Measurements from ENCODE around the gene FAU. TPM values are rescaled to one million over a fixed set of nuclear protein-coding genes. Genes with fewer than 3 reads are reported as not detected.
A peak's percentile ranks its signal among the peaks of the same experiment; 100 is the strongest.

The FAU gene
- total and polyA plus RNA-seq, 9 of the 15 experiments (the other 6 are each of a cell fraction or from before 2014, with no cell fraction given): 433 to 1,827 (median 942) TPM

GRCh38 chr11:65121447-65121864 is 478 bp downstream of the FAU start:
- H2AFZ ChIP-seq (ENCODE audit: low read depth, low read length): peak overlapping the region; percentile 60; the same call in 1 of the 2 replicates
- ATAC-seq: peak; percentile 14
- H3K9me1 ChIP-seq (ENCODE audit: control insufficient read depth, insufficient read depth, low read length): no peaks in the 10 kb centered on the region
- H3K4me2 ChIP-seq (ENCODE audit: insufficient read depth, low read length): peak overlapping the region; percentile 100
- peaks cover 67% of the 10 kb centered on the region for H3K79me2 ChIP-seq (ENCODE audit: control insufficient read depth, insufficient read depth, low read length)
- in situ Hi-C loops (cut with MboI): no loop called here
- peak overlapping the region; percentile 98 for H3K4me3 ChIP-seq
- CTCF ChIA-PET (ENCODE audit: low intra/inter-chr PET ratio): interaction anchor here (0.7 kb wide), 1 partner anchor 9 kb away, joined by 3 read pairs; no protein-coding TSS in a partner anchor
- no peaks in the 10 kb centered on the region for H3K27me3 ChIP-seq (ENCODE audit: control insufficient read depth in 2 of 2, insufficient read depth in 2 of 2, low read length in 2 of 2)
- WGBS (ENCODE audit: insufficient coverage, low coverage, missing lambda C conversion rate): 2% methylated on average over 22 of the region's 22 CpGs
- peak overlapping the region; percentile 96 for H3K27ac ChIP-seq (ENCODE audit: extremely low read depth, low read depth, low read length)
- no peaks in the 10 kb centered on the region for H3K9me3 ChIP-seq (replicated peaks; ENCODE audit: control insufficient read depth, insufficient read depth, low read depth, low read length)
- peak overlapping the region; percentile 98 for H3K9ac ChIP-seq (ENCODE audit: insufficient read depth in 1 of 2, low read depth in 2 of 2, low read length in 2 of 2)
- intact Hi-C loops (cut with micrococcal nuclease): no loop called here
- FAIRE-seq: no peak
- TSS peak; percentile 65 for BruUV-seq (replicated peaks)
- H4K20me1 ChIP-seq (replicated peaks; ENCODE audit: control insufficient read depth, insufficient read depth, low read length): peaks cover 4% of the 10 kb centered on the region; the same call in 1 of the 2 replicates
- POLR2A ChIA-PET: interaction anchor here (0.6 to 9.5 kb wide), 27 partner anchors 9 to 738 kb away, joined by 3 to 182 read pairs (median 3); partner anchors contain the start of genes CAPN1, MAJIN, NEAT1 and POLA2
- H3K36me3 ChIP-seq (ENCODE audit: control insufficient read depth, insufficient read depth, low read length): peaks cover 71% of the 10 kb centered on the region
- H3K4me1 ChIP-seq (replicated peaks in 1 of 2; ENCODE audit: control insufficient read depth in 2 of 2, insufficient read depth in 2 of 2, low read length in 2 of 2): peaks cover 15 to 28% of the 10 kb centered on the region in 2 experiments; a peak in 4 of 5 replicates
- peak in 2 of 4 experiments; percentile 29 to 52 for DNase-seq (ENCODE audit: extremely low read depth in 1 of 4, low spot score in 3 of 4)
- no peak for TF ChIP-seq ZNF124 (CRISPR knock-in tag; IDR thresholded peaks at IDR 0.05)
- no peak for TF ChIP-seq FOXM1 (IDR thresholded peaks at IDR 0.05; ENCODE audit: low read depth)
- 0 out of 2 replicates have a peak, but pooled peaks have one; percentile 8 for TF ChIP-seq FOXM1 (CRISPR knock-in tag; IDR thresholded peaks at IDR 0.05; ENCODE audit: low read depth)
- peak; percentile 49 for TF ChIP-seq GABPA (tag; conservative IDR thresholded peaks at IDR 0.05; ENCODE audit: low read depth)
- TF ChIP-seq ZC3H4 (CRISPR knock-in tag; IDR thresholded peaks at IDR 0.05; ENCODE audit: borderline replicate concordance): peak; percentile 53; the same call in 1 of the 2 replicates
- TF ChIP-seq ELK1 (CRISPR knock-in tag; IDR thresholded peaks at IDR 0.05): no peak
- TF ChIP-seq, protein P1, sequence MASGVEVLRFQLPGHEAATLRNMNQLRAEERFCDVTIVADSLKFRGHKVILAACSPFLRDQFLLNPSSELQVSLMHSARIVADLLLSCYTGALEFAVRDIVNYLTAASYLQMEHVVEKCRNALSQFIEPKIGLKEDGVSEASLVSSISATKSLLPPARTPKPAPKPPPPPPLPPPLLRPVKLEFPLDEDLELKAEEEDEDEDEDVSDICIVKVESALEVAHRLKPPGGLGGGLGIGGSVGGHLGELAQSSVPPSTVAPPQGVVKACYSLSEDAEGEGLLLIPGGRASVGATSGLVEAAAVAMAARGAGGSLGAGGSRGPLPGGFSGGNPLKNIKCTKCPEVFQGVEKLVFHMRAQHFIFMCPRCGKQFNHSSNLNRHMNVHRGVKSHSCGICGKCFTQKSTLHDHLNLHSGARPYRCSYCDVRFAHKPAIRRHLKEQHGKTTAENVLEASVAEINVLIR (CRISPR knock-in tag; IDR thresholded peaks at IDR 0.05): no peak
- peak; percentile 54 for TF ChIP-seq PRDM10 (IDR thresholded peaks at IDR 0.05; ENCODE audit: partially characterized antibody)
- TF ChIP-seq ZNF133 (CRISPR knock-in tag; IDR thresholded peaks at IDR 0.05): no peak
- TF ChIP-seq BRD9 (IDR thresholded peaks at IDR 0.05; ENCODE audit: low read depth, partially characterized antibody): peak; percentile 76
- TF ChIP-seq SMARCE1 (IDR thresholded peaks at IDR 0.05): 0 out of 2 replicates have a peak, but pooled peaks have one; percentile 20
- TF ChIP-seq KAT7 (CRISPR knock-in tag; IDR thresholded peaks at IDR 0.05; ENCODE audit: borderline replicate concordance): 0 out of 2 replicates have a peak, but pooled peaks have one; percentile 92
